Liver (tissue), 3 donors: Measurements from ENCODE around the gene ATP2A1.

ENCODE experiments used
- EGR1 ChIP-seq, 2 donors: IDR thresholded peaks; 2 replicates each; pipeline ENCODE4 v1.6.1; 2016 to 2018; ENCODE audit warnings: antibody characterized with exemption in 2 of 2, low read depth in 2 of 2
- GABPA ChIP-seq, 2 donors: IDR thresholded peaks in 1 of 2; conservative IDR thresholded peaks in 1 of 2; 2 replicates each; pipeline ENCODE4 v1.6.1; 2016; ENCODE audit warnings: antibody characterized with exemption in 2 of 2, mild to moderate bottlenecking in 1 of 2, moderate library complexity in 1 of 2
- JUND ChIP-seq, 2 donors: IDR thresholded peaks; 2 replicates each; pipeline ENCODE4 v1.6.1; 2016; ENCODE audit warnings: antibody characterized with exemption in 2 of 2
- RAD21 ChIP-seq, 2 donors: IDR thresholded peaks; 2 replicates each; pipeline ENCODE4 v1.6.1; 2016; ENCODE audit warnings: antibody characterized with exemption in 2 of 2, mild to moderate bottlenecking in 2 of 2
- SP1 ChIP-seq: IDR thresholded peaks from 2 replicates; pipeline ENCODE4 v1.6.1; 2018; ENCODE audit warnings: antibody characterized with exemption, mild to moderate bottlenecking
- TAF1 ChIP-seq: conservative IDR thresholded peaks from 2 replicates; pipeline ENCODE4 v1.6.1; 2016; ENCODE audit warnings: antibody characterized with exemption, mild to moderate bottlenecking
- YY1 ChIP-seq: IDR thresholded peaks from 2 replicates; pipeline ENCODE4 v1.6.1; 2016; ENCODE audit warnings: antibody characterized with exemption, mild to moderate bottlenecking
- TF ChIP-seq, protein P1 (sequence below): fragments of 150-350 bp; IDR thresholded peaks from 2 replicates; pipeline ENCODE4 v1.5.1; 2017; ENCODE audit warnings: improper control_type of control experiment, low read depth, low read length; ENCODE audit not compliant: missing input control
- TF ChIP-seq, protein P2 (sequence below): IDR thresholded peaks from 2 replicates; pipeline ENCODE4 v1.6.1; 2016; ENCODE audit warnings: antibody characterized with exemption
- TF ChIP-seq, protein P3 (sequence below): IDR thresholded peaks from 2 replicates; pipeline ENCODE4 v1.6.1; 2016; ENCODE audit warnings: antibody characterized with exemption, mild to moderate bottlenecking
- TF ChIP-seq, protein P4 (sequence below): IDR thresholded peaks from 2 replicates; pipeline ENCODE4 v1.6.1; 2016; ENCODE audit warnings: antibody characterized with exemption
- donor health status: healthy.
- donor health status: healthy.

DNA sequence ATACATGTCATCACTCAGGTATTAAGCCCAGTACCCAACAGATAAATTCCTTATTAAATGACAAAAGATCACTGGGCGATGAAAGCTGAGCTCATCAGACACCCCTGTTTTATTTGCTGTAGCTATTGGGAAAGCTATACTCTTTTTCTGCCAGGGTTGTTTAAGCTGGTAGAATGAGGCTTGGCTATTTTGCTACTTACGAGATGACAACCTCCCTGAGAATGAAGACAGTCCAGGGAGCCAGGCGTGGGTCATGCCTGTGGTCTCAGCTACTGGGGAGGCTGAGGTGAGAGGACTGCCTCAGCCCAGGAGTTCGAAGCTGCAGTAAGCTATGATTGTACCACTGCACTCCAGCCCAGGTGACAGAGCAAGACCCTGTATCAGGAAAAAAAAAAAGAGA is 19.0 kb upstream of the ATP2A1 start:
- TF ChIP-seq, protein P1, sequence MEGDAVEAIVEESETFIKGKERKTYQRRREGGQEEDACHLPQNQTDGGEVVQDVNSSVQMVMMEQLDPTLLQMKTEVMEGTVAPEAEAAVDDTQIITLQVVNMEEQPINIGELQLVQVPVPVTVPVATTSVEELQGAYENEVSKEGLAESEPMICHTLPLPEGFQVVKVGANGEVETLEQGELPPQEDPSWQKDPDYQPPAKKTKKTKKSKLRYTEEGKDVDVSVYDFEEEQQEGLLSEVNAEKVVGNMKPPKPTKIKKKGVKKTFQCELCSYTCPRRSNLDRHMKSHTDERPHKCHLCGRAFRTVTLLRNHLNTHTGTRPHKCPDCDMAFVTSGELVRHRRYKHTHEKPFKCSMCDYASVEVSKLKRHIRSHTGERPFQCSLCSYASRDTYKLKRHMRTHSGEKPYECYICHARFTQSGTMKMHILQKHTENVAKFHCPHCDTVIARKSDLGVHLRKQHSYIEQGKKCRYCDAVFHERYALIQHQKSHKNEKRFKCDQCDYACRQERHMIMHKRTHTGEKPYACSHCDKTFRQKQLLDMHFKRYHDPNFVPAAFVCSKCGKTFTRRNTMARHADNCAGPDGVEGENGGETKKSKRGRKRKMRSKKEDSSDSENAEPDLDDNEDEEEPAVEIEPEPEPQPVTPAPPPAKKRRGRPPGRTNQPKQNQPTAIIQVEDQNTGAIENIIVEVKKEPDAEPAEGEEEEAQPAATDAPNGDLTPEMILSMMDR: no peak
- TF ChIP-seq TAF1 (no peak), YY1 (no peak), EGR1 (IDR thresholded peaks at IDR 0.05; ENCODE audit: low read depth in 2 of 2) (no peak), GABPA (IDR thresholded peaks at IDR 0.05 in 1 of 2, conservative IDR thresholded peaks at IDR 0.05 in 1 of 2) (no peak), RAD21 (IDR thresholded peaks at IDR 0.05) (no peak), SP1 (no peak), JUND (IDR thresholded peaks at IDR 0.05) (no peak)
- TF ChIP-seq, protein P2, sequence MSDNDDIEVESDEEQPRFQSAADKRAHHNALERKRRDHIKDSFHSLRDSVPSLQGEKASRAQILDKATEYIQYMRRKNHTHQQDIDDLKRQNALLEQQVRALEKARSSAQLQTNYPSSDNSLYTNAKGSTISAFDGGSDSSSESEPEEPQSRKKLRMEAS: no peak
- TF ChIP-seq, protein P3, sequence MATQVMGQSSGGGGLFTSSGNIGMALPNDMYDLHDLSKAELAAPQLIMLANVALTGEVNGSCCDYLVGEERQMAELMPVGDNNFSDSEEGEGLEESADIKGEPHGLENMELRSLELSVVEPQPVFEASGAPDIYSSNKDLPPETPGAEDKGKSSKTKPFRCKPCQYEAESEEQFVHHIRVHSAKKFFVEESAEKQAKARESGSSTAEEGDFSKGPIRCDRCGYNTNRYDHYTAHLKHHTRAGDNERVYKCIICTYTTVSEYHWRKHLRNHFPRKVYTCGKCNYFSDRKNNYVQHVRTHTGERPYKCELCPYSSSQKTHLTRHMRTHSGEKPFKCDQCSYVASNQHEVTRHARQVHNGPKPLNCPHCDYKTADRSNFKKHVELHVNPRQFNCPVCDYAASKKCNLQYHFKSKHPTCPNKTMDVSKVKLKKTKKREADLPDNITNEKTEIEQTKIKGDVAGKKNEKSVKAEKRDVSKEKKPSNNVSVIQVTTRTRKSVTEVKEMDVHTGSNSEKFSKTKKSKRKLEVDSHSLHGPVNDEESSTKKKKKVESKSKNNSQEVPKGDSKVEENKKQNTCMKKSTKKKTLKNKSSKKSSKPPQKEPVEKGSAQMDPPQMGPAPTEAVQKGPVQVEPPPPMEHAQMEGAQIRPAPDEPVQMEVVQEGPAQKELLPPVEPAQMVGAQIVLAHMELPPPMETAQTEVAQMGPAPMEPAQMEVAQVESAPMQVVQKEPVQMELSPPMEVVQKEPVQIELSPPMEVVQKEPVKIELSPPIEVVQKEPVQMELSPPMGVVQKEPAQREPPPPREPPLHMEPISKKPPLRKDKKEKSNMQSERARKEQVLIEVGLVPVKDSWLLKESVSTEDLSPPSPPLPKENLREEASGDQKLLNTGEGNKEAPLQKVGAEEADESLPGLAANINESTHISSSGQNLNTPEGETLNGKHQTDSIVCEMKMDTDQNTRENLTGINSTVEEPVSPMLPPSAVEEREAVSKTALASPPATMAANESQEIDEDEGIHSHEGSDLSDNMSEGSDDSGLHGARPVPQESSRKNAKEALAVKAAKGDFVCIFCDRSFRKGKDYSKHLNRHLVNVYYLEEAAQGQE: no peak
- TF ChIP-seq, protein P4, sequence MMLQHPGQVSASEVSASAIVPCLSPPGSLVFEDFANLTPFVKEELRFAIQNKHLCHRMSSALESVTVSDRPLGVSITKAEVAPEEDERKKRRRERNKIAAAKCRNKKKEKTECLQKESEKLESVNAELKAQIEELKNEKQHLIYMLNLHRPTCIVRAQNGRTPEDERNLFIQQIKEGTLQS: no peak
